Ishikawa (cell line): ENCODE data around the gene ZDHHC13.

Experiments
- CEBPB ChIP-seq: IDR thresholded peaks from 2 replicates; pipeline ENCODE4 v1.6.1; 2012
- CREB1 ChIP-seq: IDR thresholded peaks from 2 replicates; pipeline ENCODE4 v1.6.1; 2012; ENCODE audit warnings: low read depth
- EGR1 ChIP-seq: IDR thresholded peaks from 2 replicates; pipeline ENCODE4 v1.6.1; 2012
- EP300 ChIP-seq: IDR thresholded peaks from 2 replicates; pipeline ENCODE4 v1.6.1; 2012; ENCODE audit warnings: borderline replicate concordance
- FOXM1 ChIP-seq: IDR thresholded peaks from 2 replicates; pipeline ENCODE4 v1.6.1; 2012; ENCODE audit warnings: low read depth, borderline replicate concordance
- NFIC ChIP-seq: IDR thresholded peaks from 2 replicates; pipeline ENCODE4 v1.6.1; 2012
- RAD21 ChIP-seq: IDR thresholded peaks from 2 replicates; pipeline ENCODE4 v1.6.1; 2012; ENCODE audit warnings: low read depth
- TAF1 ChIP-seq: IDR thresholded peaks from 2 replicates; pipeline ENCODE4 v1.6.1; 2012; ENCODE audit warnings: low read depth, mild to moderate bottlenecking
- TCF12 ChIP-seq: IDR thresholded peaks from 2 replicates; pipeline ENCODE4 v1.6.1; 2012; ENCODE audit warnings: low read depth
- TEAD4 ChIP-seq: IDR thresholded peaks from 2 replicates; pipeline ENCODE4 v1.6.1; 2012
- YY1 ChIP-seq: IDR thresholded peaks from 2 replicates; pipeline ENCODE4 v1.6.1; 2012; ENCODE audit warnings: low read depth
- ZBTB7A ChIP-seq: IDR thresholded peaks from 2 replicates; pipeline ENCODE4 v1.6.1; 2012; ENCODE audit warnings: low read depth
- TF ChIP-seq, protein P1 (sequence below): IDR thresholded peaks from 2 replicates; pipeline ENCODE4 v1.6.1; 2012
- TF ChIP-seq, protein P2 (sequence below): IDR thresholded peaks from 2 replicates; pipeline ENCODE4 v1.6.1; 2012
- TF ChIP-seq, protein P3 (sequence below): IDR thresholded peaks from 2 replicates; pipeline ENCODE4 v1.6.1; 2012; ENCODE audit warnings: low read depth, mild to moderate bottlenecking

ZDHHC13 gene

DNA sequence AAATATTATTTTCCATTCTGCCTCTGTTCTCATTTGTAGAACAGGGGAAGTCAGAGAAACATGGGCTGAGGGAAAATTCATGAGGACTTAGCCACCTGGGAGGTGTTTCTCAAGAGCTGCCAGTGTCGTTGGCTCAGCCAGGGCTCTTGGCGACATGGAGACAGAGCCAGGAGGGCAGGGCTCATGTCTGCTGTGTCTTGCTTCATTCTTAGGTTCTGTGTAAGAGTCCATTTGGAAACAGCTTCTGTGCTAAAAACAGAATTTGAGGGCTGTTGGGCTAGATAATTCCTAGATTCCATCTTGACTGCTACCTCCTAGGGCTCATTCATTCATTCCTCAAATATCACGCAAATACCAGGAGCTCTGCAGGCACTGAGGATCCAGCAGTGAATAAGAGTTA lies 41.3 kb upstream of the ZDHHC13 start:
- TF ChIP-seq TEAD4 (no peak), CEBPB (no peak), EP300 (no peak), YY1 (no peak), ZBTB7A (no peak), TAF1 (no peak), NFIC (no peak), RAD21 (no peak), EGR1 (no peak), CREB1 (no peak), TCF12 (no peak), FOXM1 (no peak)
- TF ChIP-seq, protein P1, sequence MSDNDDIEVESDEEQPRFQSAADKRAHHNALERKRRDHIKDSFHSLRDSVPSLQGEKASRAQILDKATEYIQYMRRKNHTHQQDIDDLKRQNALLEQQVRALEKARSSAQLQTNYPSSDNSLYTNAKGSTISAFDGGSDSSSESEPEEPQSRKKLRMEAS = no peak
- TF ChIP-seq, protein P2, sequence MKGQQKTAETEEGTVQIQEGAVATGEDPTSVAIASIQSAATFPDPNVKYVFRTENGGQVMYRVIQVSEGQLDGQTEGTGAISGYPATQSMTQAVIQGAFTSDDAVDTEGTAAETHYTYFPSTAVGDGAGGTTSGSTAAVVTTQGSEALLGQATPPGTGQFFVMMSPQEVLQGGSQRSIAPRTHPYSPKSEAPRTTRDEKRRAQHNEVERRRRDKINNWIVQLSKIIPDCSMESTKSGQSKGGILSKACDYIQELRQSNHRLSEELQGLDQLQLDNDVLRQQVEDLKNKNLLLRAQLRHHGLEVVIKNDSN = no peak
- TF ChIP-seq, protein P3, sequence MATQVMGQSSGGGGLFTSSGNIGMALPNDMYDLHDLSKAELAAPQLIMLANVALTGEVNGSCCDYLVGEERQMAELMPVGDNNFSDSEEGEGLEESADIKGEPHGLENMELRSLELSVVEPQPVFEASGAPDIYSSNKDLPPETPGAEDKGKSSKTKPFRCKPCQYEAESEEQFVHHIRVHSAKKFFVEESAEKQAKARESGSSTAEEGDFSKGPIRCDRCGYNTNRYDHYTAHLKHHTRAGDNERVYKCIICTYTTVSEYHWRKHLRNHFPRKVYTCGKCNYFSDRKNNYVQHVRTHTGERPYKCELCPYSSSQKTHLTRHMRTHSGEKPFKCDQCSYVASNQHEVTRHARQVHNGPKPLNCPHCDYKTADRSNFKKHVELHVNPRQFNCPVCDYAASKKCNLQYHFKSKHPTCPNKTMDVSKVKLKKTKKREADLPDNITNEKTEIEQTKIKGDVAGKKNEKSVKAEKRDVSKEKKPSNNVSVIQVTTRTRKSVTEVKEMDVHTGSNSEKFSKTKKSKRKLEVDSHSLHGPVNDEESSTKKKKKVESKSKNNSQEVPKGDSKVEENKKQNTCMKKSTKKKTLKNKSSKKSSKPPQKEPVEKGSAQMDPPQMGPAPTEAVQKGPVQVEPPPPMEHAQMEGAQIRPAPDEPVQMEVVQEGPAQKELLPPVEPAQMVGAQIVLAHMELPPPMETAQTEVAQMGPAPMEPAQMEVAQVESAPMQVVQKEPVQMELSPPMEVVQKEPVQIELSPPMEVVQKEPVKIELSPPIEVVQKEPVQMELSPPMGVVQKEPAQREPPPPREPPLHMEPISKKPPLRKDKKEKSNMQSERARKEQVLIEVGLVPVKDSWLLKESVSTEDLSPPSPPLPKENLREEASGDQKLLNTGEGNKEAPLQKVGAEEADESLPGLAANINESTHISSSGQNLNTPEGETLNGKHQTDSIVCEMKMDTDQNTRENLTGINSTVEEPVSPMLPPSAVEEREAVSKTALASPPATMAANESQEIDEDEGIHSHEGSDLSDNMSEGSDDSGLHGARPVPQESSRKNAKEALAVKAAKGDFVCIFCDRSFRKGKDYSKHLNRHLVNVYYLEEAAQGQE = no peak

DNA sequence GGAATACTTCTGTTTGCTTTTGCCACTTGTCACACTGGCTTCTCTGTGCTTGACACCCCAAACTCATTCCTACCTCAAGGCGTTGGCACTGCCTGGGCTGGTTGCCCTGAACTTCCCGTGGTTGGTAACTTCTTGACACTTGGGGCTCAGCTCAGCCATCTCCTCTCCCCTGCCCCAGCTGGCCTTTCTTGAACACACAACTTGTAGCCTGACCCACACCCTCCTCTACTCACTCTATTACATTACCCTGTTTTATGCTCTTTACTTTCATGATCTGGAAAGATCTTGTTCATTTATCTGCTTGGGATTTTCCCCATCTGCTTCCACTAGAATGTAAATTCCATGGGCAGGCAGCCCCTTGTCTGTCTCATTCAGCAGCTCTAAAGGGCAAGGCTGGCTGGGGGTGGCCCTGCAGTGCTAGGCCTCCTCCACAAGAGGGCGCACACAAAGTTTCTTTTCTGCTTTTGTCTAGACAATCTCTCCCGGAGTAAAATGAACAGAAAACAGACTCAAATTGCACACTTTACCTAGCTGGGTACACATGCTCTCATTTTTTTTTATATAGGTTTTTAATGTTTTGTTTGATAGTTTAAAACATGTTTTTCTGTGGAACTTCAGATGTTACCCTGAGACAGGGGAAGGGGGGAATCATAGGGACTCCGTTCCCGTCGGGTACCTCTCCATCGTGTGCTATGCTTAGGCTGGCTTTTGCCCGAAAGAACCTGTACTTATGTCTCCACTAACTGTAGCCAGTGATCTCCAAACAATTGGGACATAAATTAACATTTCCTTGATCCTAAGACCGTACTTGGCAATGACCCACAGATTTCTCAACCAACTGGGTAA lies 40.0 kb upstream of the ZDHHC13 start:
- no peak for TF ChIP-seq TAF1
- TF ChIP-seq FOXM1 = no peak
- peak; percentile 66 for TF ChIP-seq RAD21
- TF ChIP-seq YY1 = no peak
- TF ChIP-seq ZBTB7A = no peak

DNA sequence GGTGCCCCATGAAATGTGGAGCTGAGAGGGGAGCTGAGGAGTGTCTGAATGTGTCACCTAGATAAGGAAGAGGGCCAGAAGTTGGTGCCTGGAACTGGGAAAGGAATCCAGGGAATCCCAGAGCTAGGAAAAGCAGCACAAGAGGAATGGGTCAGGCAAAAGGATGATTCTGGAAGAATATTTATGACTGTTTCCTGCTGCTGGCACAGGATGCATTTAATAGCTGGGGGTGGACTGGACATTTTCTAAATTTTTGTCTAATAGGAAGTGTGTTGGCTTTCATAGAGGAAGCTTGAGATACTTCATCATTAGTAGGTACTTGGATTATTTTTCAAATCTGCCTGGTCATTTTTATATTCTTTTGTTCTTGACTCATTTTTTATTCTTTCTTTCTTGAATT lies 39.0 kb upstream of the ZDHHC13 start:
- TF ChIP-seq TEAD4 = no peak
- no peak for TF ChIP-seq CEBPB
- no peak for TF ChIP-seq EGR1
- TF ChIP-seq, protein P3 = no peak
- TF ChIP-seq RAD21 = no peak
- TF ChIP-seq YY1 = no peak
- TF ChIP-seq TCF12 = no peak
- TF ChIP-seq EP300 = no peak

DNA sequence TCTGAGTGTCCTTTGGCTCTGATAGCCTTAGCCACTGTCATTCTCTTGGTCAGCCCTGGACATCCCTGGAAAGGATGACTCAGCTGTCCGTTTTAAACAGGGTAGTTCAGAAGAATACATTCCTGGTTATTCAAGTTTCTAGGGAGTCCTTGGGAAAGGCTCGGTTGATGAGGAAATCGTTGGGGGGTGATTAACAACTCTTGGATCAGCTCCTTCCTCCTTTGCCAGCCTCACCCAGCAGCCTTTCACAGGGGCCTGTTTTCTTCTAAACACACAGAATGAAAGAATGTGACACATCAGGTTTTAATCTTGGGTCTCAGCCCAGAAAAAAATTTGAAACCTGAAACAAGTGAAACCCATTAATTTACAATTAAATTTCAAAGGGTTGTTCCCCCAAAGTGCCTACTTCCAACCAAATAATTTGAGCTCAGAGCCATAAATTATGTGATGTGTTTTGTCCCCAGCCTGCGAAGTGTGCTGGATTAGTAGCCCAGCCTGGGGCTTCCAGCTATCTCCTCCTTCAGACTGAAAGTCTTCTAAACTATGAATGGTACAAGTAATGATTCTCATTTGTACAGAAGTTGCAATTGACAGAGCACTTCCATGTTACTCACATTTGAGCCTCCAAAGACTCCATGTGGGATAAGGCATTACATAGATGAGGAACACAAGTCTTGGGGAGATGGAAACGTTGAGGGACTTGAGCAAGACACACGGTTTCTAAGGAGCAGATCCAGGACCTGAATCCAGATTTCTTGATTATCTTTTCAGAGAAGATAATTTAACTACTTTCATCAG lies 37.1 kb upstream of the ZDHHC13 start:
- TF ChIP-seq EGR1 (no peak), CREB1 (no peak), YY1 (no peak), TCF12 (peak; percentile 81), FOXM1 (peak; percentile 81), ZBTB7A (no peak), RAD21 (no peak), TEAD4 (peak; percentile 68), TAF1 (no peak), NFIC (peak; percentile 90), CEBPB (peak; percentile 62), EP300 (peak; percentile 63)
- TF ChIP-seq, protein P2 = no peak
- TF ChIP-seq, protein P3 = no peak
- TF ChIP-seq, protein P1 = no peak
